MM.1S (cell line): ENCODE data around the gene RAB27B.

Experiments used
- DNase-seq: peaks from one replicate; pipeline ENCODE4 v3.0.0-alpha.2; 2015
- H2AFZ ChIP-seq: fragments of 300-600 bp; sonication (generic); 2 replicates; pipeline ENCODE4 v1.6.0; 2016; ENCODE audit warnings: antibody characterized with exemption, low read length
- H3F3A ChIP-seq: fragments of 300-600 bp; sonication (generic); 2 replicates; pipeline ENCODE4 v1.6.1; 2016; ENCODE audit warnings: mild to moderate bottlenecking, antibody characterized with exemption, low read length, moderate library complexity, mixed read lengths; ENCODE audit not compliant: insufficient read depth
- H3K27ac ChIP-seq: fragments of 300-600 bp; sonication (generic); 2 replicates; pipeline ENCODE4 v1.5.1; 2016; ENCODE audit warnings: mild to moderate bottlenecking, low read length
- H3K27me3 ChIP-seq: fragments of 300-600 bp; sonication (generic); replicated peaks from 2 replicates; pipeline ENCODE4 v1.6.0; 2016; ENCODE audit warnings: low read length; ENCODE audit not compliant: insufficient read depth
- H3K36me3 ChIP-seq: fragments of 300-600 bp; sonication (generic); replicated peaks from 2 replicates; pipeline ENCODE4 v1.6.1; 2016; ENCODE audit warnings: mild to moderate bottlenecking, low read length, mixed read lengths; ENCODE audit not compliant: insufficient read depth
- H3K4me1 ChIP-seq: fragments of 300-600 bp; sonication (generic); 2 replicates; pipeline ENCODE4 v1.6.1; 2016; ENCODE audit warnings: low read length, mixed read lengths
- H3K4me2 ChIP-seq: fragments of 300-600 bp; sonication (generic); 2 replicates; pipeline ENCODE4 v1.6.0; 2016; ENCODE audit warnings: low read depth, low read length
- H3K4me3 ChIP-seq: fragments of 300-600 bp; sonication (generic); 2 replicates; pipeline ENCODE4 v1.5.1; 2016; ENCODE audit warnings: low read length, mixed read lengths
- H3K79me2 ChIP-seq: fragments of 300-600 bp; sonication (generic); 2 replicates; pipeline ENCODE4 v1.6.1; 2016; ENCODE audit warnings: mixed run types, low read length, mixed read lengths
- H3K9ac ChIP-seq: fragments of 300-600 bp; sonication (generic); 2 replicates; pipeline ENCODE4 v1.6.1; 2016; ENCODE audit warnings: low read length, mixed read lengths
- H3K9me2 ChIP-seq: fragments of 300-600 bp; sonication (generic); replicated peaks from 2 replicates; pipeline ENCODE4 v1.6.1; 2016; ENCODE audit warnings: mild to moderate bottlenecking, low read length, mixed read lengths; ENCODE audit not compliant: insufficient read depth
- H3K9me3 ChIP-seq: fragments of 300-600 bp; sonication (generic); replicated peaks from 2 replicates; pipeline ENCODE4 v1.6.1; 2016; ENCODE audit warnings: mild to moderate bottlenecking, low read length, mixed read lengths; ENCODE audit not compliant: insufficient read depth
- H4K20me1 ChIP-seq: fragments of 300-600 bp; sonication (generic); 2 replicates; pipeline ENCODE4 v1.6.1; 2016; ENCODE audit warnings: mild to moderate bottlenecking, low read length, moderate library complexity, mixed read lengths; ENCODE audit not compliant: insufficient read depth
- EZH2 ChIP-seq: fragments of 300-600 bp; sonication (generic); optimal IDR thresholded peaks from 2 replicates; pipeline ENCODE3; 2017; ENCODE audit warnings: low read depth, mild to moderate bottlenecking, antibody characterized with exemption, low read length, mixed read lengths
- EZH2phosphoT487 ChIP-seq: fragments of 300-600 bp; sonication (generic); IDR thresholded peaks from 2 replicates; pipeline ENCODE4 v1.6.1; 2018; ENCODE audit warnings: antibody characterized with exemption, low read length
- TF ChIP-seq, protein P1 (sequence below): fragments of 300-600 bp; sonication (generic); IDR thresholded peaks from 2 replicates; pipeline ENCODE4 v1.5.1; 2016; ENCODE audit warnings: antibody characterized with exemption, low read length, mixed read lengths

The RAB27B gene

DNA sequence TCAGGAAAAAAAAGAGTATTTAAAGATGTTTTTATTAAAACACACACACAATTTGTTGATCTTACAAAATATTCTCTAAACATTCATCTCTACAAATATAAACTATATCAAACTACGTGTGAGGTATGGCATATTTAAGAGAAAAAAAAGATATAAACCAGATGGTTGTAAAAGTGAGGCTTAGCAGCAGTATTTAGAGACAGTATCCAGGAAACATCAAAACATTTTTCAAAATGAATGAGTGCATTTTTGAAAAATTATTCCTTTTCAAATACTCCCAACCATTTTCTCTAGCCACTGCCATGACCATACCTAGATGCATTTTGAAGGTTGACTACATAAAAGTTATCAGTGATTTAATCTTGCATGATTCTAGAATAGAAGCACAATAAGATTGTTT is 38.2 kb upstream of the RAB27B start:
- no peaks in the 10 kb centered on the region for H3K36me3 ChIP-seq
- no peak overlapping the region for H3K9ac ChIP-seq
- no peaks in the 10 kb centered on the region for H3F3A ChIP-seq
- no peak overlapping the region for H3K4me3 ChIP-seq
- H2AFZ ChIP-seq = no peak overlapping the region
- no peak overlapping the region for H3K4me2 ChIP-seq
- no peaks in the 10 kb centered on the region for H3K9me3 ChIP-seq
- TF ChIP-seq EZH2phosphoT487 (no peak), EZH2 (no peak)
- TF ChIP-seq, protein P1, sequence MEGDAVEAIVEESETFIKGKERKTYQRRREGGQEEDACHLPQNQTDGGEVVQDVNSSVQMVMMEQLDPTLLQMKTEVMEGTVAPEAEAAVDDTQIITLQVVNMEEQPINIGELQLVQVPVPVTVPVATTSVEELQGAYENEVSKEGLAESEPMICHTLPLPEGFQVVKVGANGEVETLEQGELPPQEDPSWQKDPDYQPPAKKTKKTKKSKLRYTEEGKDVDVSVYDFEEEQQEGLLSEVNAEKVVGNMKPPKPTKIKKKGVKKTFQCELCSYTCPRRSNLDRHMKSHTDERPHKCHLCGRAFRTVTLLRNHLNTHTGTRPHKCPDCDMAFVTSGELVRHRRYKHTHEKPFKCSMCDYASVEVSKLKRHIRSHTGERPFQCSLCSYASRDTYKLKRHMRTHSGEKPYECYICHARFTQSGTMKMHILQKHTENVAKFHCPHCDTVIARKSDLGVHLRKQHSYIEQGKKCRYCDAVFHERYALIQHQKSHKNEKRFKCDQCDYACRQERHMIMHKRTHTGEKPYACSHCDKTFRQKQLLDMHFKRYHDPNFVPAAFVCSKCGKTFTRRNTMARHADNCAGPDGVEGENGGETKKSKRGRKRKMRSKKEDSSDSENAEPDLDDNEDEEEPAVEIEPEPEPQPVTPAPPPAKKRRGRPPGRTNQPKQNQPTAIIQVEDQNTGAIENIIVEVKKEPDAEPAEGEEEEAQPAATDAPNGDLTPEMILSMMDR = no peak
- no peaks in the 10 kb centered on the region for H3K27me3 ChIP-seq
- no peaks in the 10 kb centered on the region for H4K20me1 ChIP-seq
- H3K4me1 ChIP-seq = no peaks in the 10 kb centered on the region
- H3K9me2 ChIP-seq = no peaks in the 10 kb centered on the region
- no peak overlapping the region for H3K27ac ChIP-seq
- DNase-seq = no peak
- H3K79me2 ChIP-seq = no peaks in the 10 kb centered on the region

GRCh38 chr18:54791657-54792056 is 36.6 kb upstream of the RAB27B start:
- Histone ChIP-seq H3K9ac (no peak overlapping the region), H3K4me1 (no peaks in the 10 kb centered on the region), H3K79me2 (no peaks in the 10 kb centered on the region), H3K9me2 (no peaks in the 10 kb centered on the region), H4K20me1 (no peaks in the 10 kb centered on the region), H3K27me3 (no peaks in the 10 kb centered on the region), H3K36me3 (no peaks in the 10 kb centered on the region), H3F3A (no peaks in the 10 kb centered on the region), H3K4me2 (no peak overlapping the region), H3K27ac (no peak overlapping the region), H3K9me3 (no peaks in the 10 kb centered on the region), H3K4me3 (no peak overlapping the region), H2AFZ (no peak overlapping the region)
- DNase-seq = no peak
- no peak for TF ChIP-seq EZH2phosphoT487
- TF ChIP-seq, protein P1 = no peak
- TF ChIP-seq EZH2 = no peak

DNA sequence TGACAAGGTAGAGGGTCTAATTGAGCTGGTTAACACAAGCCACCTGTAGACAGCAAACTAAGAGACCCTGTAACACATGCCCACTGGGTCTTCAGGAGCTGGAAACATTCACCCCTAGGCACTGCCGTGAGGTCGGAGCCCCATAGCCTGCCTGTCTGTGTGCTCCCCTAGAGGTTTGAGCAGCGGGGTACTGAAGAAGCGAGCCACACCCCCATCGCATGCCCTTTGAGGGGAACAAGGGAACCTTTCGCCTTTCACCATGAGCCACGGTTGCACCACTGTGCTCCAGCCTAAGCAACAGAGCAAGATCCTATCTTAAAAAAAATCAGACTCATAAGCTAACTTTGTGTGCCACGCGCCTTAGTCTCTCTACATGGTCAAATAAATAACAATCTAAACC is 36.2 kb upstream of the RAB27B start:
- H3F3A ChIP-seq = no peaks in the 10 kb centered on the region
- no peak overlapping the region for H3K27ac ChIP-seq
- H3K4me3 ChIP-seq = no peak overlapping the region
- H3K4me1 ChIP-seq = no peaks in the 10 kb centered on the region
- H3K9ac ChIP-seq = no peak overlapping the region
- H3K9me3 ChIP-seq = no peaks in the 10 kb centered on the region
- no peak overlapping the region for H2AFZ ChIP-seq
- H4K20me1 ChIP-seq = no peaks in the 10 kb centered on the region
- DNase-seq = no peak
- no peaks in the 10 kb centered on the region for H3K36me3 ChIP-seq
- H3K4me2 ChIP-seq = no peak overlapping the region
- no peaks in the 10 kb centered on the region for H3K79me2 ChIP-seq
- no peaks in the 10 kb centered on the region for H3K9me2 ChIP-seq
- H3K27me3 ChIP-seq = no peaks in the 10 kb centered on the region
- TF ChIP-seq, protein P1 = no peak
- TF ChIP-seq EZH2 (no peak), EZH2phosphoT487 (no peak)

DNA sequence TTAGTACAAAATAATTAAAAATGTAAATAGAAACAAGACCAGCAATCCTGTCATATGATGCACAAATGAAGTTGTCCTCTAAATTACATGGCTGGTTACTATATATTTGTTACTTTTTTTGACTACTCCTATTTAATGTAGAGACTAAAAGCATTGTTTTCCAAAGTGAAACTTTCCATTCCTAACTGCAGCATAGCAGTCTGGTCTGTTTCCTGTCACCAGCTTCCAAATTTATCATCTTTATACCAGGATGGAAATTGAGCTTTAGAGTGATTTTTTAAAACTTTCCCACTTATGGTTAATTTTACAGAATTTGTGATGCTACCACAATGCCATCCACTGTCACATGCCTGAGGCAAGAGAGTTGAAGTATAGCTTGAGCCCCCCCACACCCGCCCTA is 33.5 kb upstream of the RAB27B start:
- H3K9me2 ChIP-seq = no peaks in the 10 kb centered on the region
- H3K4me3 ChIP-seq = no peak overlapping the region
- H2AFZ ChIP-seq = no peak overlapping the region
- TF ChIP-seq EZH2phosphoT487 = no peak
- no peak for TF ChIP-seq EZH2
- TF ChIP-seq, protein P1 = no peak
- no peaks in the 10 kb centered on the region for H3K27me3 ChIP-seq
- H3K4me1 ChIP-seq = no peaks in the 10 kb centered on the region
- DNase-seq = no peak
- no peaks in the 10 kb centered on the region for H3K79me2 ChIP-seq
- H3K36me3 ChIP-seq = no peaks in the 10 kb centered on the region
- no peak overlapping the region for H3K4me2 ChIP-seq
- H3K27ac ChIP-seq = no peak overlapping the region
- H3K9me3 ChIP-seq = no peaks in the 10 kb centered on the region
- H4K20me1 ChIP-seq = no peaks in the 10 kb centered on the region
- H3K9ac ChIP-seq = no peak overlapping the region
- no peaks in the 10 kb centered on the region for H3F3A ChIP-seq
